Ascending aorta (tissue), 2 donors: Measurements from ENCODE around the gene FAM174C. TPM values are rescaled to one million over a fixed set of nuclear protein-coding genes. Genes with fewer than 3 reads are reported as not detected.

Source experiments
- DNase-seq, 2 donors: peaks; one replicate each; pipeline ENCODE4 v3.0.0-alpha.2; 2019; ENCODE audit warnings: low spot score in 2 of 2
- H3K27ac ChIP-seq, 2 donors: fragments of 200-600 bp; sonication (generic); one replicate each; pipeline ENCODE4 v1.5.1; 2016 to 2017; ENCODE audit warnings: mild to moderate bottlenecking in 1 of 2
- H3K27me3 ChIP-seq: fragments of 200-600 bp; sonication (generic); one replicate; pipeline ENCODE4 v1.5.1; 2017
- H3K36me3 ChIP-seq, 2 donors: fragments of 200-600 bp; sonication (generic); one replicate each; pipeline ENCODE4 v1.5.1; 2016
- H3K4me1 ChIP-seq, 2 donors: fragments of 200-600 bp; sonication (generic); one replicate each; pipeline ENCODE4 v1.5.1; 2016 to 2017; ENCODE audit warnings: mild to moderate bottlenecking in 1 of 2
- H3K4me3 ChIP-seq, 2 donors: fragments of 200-600 bp; sonication (generic); one replicate each; pipeline ENCODE4 v1.5.1; 2016 to 2017; ENCODE audit warnings: mild to moderate bottlenecking in 1 of 2
- H3K9me3 ChIP-seq, 2 donors: fragments of 200-600 bp; sonication (generic); one replicate each; pipeline ENCODE4 v1.5.1; 2016
- CTCF ChIP-seq, 3 experiments: fragments of 200-600 bp in 2 of 3; fragments of 450-650 bp in 1 of 3; sonication (generic) in 2 of 3; IDR thresholded peaks; one replicate each; pipeline ENCODE4 v1.5.1; 2016 to 2019; ENCODE audit warnings: antibody characterized with exemption in 3 of 3, mild to moderate bottlenecking in 1 of 3, moderate library complexity in 1 of 3
- intact Hi-C: fragments of 100-400 bp; cut with DNase I; formaldehyde crosslinking; loops from one replicate; pipeline ENCODE4 v1.15.1; 2023
- total RNA-seq: library from RNA; depleted of rRNA; stranded (reverse); fragments of >200 nt; gene quantifications from one replicate; pipeline ENCODE4 v1.1.0, GENCODE V29; 2016

Gene FAM174C
- 156 TPM for total RNA-seq

GRCh38 chr19:1275260-1275975 lies at the start of gene FAM174C:
Gene FAM174C, plus strand, starts transcription at chr19:1275530. Its CDS starts 20 bp downstream, at chr19:1275550.
- peak; percentile 75 to 96 for DNase-seq
- H3K4me3 ChIP-seq: peak within 1 kb of the TSS; percentile 79 to 86
- intact Hi-C loops: loop anchor here (5.0 kb wide), 1 partner anchor 217 kb away; the partner anchor contains the start of genes PCSK4 and REEP6
- TF ChIP-seq CTCF (IDR thresholded peaks at IDR 0.05): no peak
- H3K36me3 ChIP-seq: peaks cover 49 to 59% of the 10 kb centered on the region in 2 donors
- H3K4me1 ChIP-seq: peaks cover 32 to 51% of the 10 kb centered on the region in 2 donors
- no peaks in the 10 kb centered on the region for H3K27me3 ChIP-seq
- peak within 1 kb of the TSS; percentile 94 to 99 for H3K27ac ChIP-seq
- no peaks in the 10 kb centered on the region for H3K9me3 ChIP-seq

GRCh38 chr19:1226227-1226518 lies 49.2 kb upstream of the FAM174C start:
- no peak overlapping the region for H3K27ac ChIP-seq
- H3K27me3 ChIP-seq: no peaks in the 10 kb centered on the region
- H3K4me1 ChIP-seq: peaks cover 6 to 13% of the 10 kb centered on the region in 2 donors
- peaks cover 54 to 63% of the 10 kb centered on the region in 2 donors for H3K36me3 ChIP-seq
- no peak overlapping the region for H3K4me3 ChIP-seq
- H3K9me3 ChIP-seq: no peaks in the 10 kb centered on the region
- intact Hi-C loops: no loop called here
- DNase-seq: no peak
- TF ChIP-seq CTCF (IDR thresholded peaks at IDR 0.05): no peak

- Histone ChIP-seq H3K9me3 (no peaks in the 10 kb centered on the region), H3K27ac (no peak overlapping the region), H3K4me1 (peaks cover 2 to 8% of the 10 kb centered on the region in 2 donors), H3K27me3 (no peaks in the 10 kb centered on the region), H3K4me3 (no peak overlapping the region), H3K36me3 (peaks cover 50 to 59% of the 10 kb centered on the region in 2 donors)
- intact Hi-C loops: no loop called here
- DNase-seq: no peak
- TF ChIP-seq CTCF (IDR thresholded peaks at IDR 0.05): no peak
Observed at GRCh38 chr19:1226522-1227303, 48.6 kb upstream of the FAM174C start.

- no peaks in the 10 kb centered on the region for H3K9me3 ChIP-seq
- DNase-seq: no peak
- peaks cover 0 to 9% of the 10 kb centered on the region in 2 donors for H3K4me1 ChIP-seq
- H3K27me3 ChIP-seq: no peaks in the 10 kb centered on the region
- no peak overlapping the region for H3K27ac ChIP-seq
- no peak for TF ChIP-seq CTCF (IDR thresholded peaks at IDR 0.05)
- intact Hi-C loops: no loop called here
- peaks cover 48 to 56% of the 10 kb centered on the region in 2 donors for H3K36me3 ChIP-seq
- no peak overlapping the region for H3K4me3 ChIP-seq
Observed at GRCh38 chr19:1227304-1228054, 47.9 kb upstream of the FAM174C start.

GRCh38 chr19:1228161-1228957 lies 47.0 kb upstream of the FAM174C start:
- H3K4me3 ChIP-seq: no peak overlapping the region
- no peak for TF ChIP-seq CTCF (IDR thresholded peaks at IDR 0.05)
- no peaks in the 10 kb centered on the region for H3K9me3 ChIP-seq
- intact Hi-C loops: no loop called here
- no peaks in the 10 kb centered on the region for H3K27me3 ChIP-seq
- H3K4me1 ChIP-seq: peaks cover 0 to 13% of the 10 kb centered on the region in 2 donors
- no peak overlapping the region for H3K27ac ChIP-seq
- no peak for DNase-seq
- peaks cover 42 to 47% of the 10 kb centered on the region in 2 donors for H3K36me3 ChIP-seq
